Nephron (organoid): ENCODE data around the gene LILRB1.
"Not testable (repeated sequence)": the region's sequence is repeated elsewhere in the genome, so short reads cannot be mapped to it uniquely, and the experiment has no call there.

Source experiments
- H3K27ac Mint-ChIP-seq, 3 experiments: 2 replicates each; pipeline ENCODE4 v1.8.0; 2020; ENCODE audit warnings: mixed read lengths in 3 of 3, mild to moderate bottlenecking in 2 of 3, moderate library complexity in 1 of 3
- H3K27me3 Mint-ChIP-seq: 2 replicates; pipeline ENCODE4 v1.8.0; 2021; ENCODE audit warnings: low read depth, mild to moderate bottlenecking, moderate library complexity, mixed read lengths
- H3K36me3 Mint-ChIP-seq: 2 replicates; pipeline ENCODE4 v1.8.0; 2020; ENCODE audit warnings: low read depth, mixed read lengths
- H3K4me1 Mint-ChIP-seq: 2 replicates; pipeline ENCODE4 v1.8.0; 2020; ENCODE audit warnings: mixed read lengths
- H3K4me3 Mint-ChIP-seq, 3 experiments: 2 replicates each; pipeline ENCODE4 v1.8.0; 2020; ENCODE audit warnings: mild to moderate bottlenecking in 3 of 3, mixed read lengths in 3 of 3, moderate library complexity in 2 of 3
- H3K9me3 Mint-ChIP-seq: 2 replicates; pipeline ENCODE4 v1.8.0; 2020; ENCODE audit warnings: mixed read lengths
- TF ChIP-seq, protein P1 (sequence below), 3 experiments: fragments of 200-600 bp; sonication (generic); IDR thresholded peaks; one replicate each; pipeline ENCODE4 v1.5.0; 2021; ENCODE audit warnings: antibody characterized with exemption in 3 of 3; ENCODE audit not compliant: unreplicated experiment in 3 of 3

LILRB1 gene

DNA sequence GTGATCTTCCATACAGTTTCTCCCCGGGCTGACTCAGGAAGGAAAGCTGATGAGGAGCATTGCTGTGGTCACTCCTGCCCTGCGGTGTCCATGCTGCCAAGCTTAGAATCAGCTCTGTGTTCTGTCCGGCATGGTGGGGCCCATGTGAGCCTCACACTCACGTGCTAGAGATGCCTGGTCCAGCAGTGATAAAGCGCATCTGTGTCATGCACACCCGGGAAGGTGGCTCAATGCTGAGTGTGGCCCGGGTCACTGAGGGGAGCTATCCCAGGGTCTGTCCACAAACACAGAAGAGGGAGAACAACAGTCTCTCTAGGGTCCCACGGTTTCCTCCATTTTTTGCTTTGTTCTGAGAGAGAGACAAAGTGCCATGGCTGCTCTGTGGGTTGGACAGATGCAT, 3.5 kb upstream of the LILRB1 start:
- H3K27me3 Mint-ChIP-seq = no peaks in the 10 kb centered on the region
- H3K4me1 Mint-ChIP-seq = no peaks in the 10 kb centered on the region
- TF ChIP-seq, protein P1, sequence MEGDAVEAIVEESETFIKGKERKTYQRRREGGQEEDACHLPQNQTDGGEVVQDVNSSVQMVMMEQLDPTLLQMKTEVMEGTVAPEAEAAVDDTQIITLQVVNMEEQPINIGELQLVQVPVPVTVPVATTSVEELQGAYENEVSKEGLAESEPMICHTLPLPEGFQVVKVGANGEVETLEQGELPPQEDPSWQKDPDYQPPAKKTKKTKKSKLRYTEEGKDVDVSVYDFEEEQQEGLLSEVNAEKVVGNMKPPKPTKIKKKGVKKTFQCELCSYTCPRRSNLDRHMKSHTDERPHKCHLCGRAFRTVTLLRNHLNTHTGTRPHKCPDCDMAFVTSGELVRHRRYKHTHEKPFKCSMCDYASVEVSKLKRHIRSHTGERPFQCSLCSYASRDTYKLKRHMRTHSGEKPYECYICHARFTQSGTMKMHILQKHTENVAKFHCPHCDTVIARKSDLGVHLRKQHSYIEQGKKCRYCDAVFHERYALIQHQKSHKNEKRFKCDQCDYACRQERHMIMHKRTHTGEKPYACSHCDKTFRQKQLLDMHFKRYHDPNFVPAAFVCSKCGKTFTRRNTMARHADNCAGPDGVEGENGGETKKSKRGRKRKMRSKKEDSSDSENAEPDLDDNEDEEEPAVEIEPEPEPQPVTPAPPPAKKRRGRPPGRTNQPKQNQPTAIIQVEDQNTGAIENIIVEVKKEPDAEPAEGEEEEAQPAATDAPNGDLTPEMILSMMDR (IDR thresholded peaks at IDR 0.05; ENCODE audit: unreplicated experiment in 3 of 3) = no peak
- no peaks in the 10 kb centered on the region for H3K36me3 Mint-ChIP-seq
- H3K27ac Mint-ChIP-seq = no peak overlapping the region
- H3K4me3 Mint-ChIP-seq = no peak overlapping the region
- peaks cover 65% of the 10 kb centered on the region for H3K9me3 Mint-ChIP-seq

DNA sequence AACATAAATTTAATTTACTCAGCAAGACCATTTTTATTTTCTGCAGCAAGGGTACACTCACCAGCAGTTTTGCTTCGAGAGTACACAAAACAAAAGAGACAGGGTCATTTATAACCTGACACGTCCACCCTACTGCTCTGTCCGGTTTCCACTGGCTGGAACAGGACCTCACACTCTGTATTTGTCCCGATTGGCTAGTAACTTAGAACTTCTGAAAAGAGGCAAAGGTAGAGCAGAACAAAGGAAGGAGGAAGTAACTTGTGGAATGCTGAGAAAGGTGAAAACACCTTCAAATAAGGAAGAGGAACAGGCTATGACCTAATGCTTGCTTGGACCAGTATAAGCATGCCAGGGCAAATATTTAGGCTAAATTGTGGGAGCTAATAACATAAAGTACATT, 2.4 kb upstream of the LILRB1 start:
- peaks cover 64% of the 10 kb centered on the region for H3K9me3 Mint-ChIP-seq
- not testable (repeated sequence) for H3K4me3 Mint-ChIP-seq, H3K27ac Mint-ChIP-seq, H3K27me3 Mint-ChIP-seq, H3K4me1 Mint-ChIP-seq, H3K36me3 Mint-ChIP-seq

DNA sequence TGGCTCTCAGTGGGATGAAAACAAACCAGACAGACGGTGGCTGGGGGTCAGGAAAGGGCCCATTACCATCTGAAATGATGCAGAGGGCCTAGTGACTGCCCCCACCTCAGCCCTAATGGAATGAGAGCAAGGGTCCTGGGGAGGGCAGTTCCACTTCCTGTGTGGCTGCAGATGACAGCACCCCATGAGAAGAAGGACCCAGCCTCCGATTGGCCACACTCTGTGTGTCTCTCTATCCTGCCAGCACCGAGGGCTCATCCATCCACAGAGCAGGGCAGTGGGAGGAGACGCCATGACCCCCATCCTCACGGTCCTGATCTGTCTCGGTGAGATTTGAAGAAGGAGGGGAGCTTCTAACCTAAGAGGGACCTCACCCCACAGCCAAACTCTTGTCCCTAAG, 498 bp downstream of the LILRB1 start:
- TF ChIP-seq, protein P1 (IDR thresholded peaks at IDR 0.05; ENCODE audit: unreplicated experiment in 3 of 3) = no peak
- Mint-ChIP-seq H3K4me1 (no peaks in the 10 kb centered on the region), H3K4me3 (no peak overlapping the region), H3K36me3 (no peaks in the 10 kb centered on the region), H3K27ac (no peak overlapping the region), H3K27me3 (no peaks in the 10 kb centered on the region), H3K9me3 (peaks cover 50% of the 10 kb centered on the region)

DNA sequence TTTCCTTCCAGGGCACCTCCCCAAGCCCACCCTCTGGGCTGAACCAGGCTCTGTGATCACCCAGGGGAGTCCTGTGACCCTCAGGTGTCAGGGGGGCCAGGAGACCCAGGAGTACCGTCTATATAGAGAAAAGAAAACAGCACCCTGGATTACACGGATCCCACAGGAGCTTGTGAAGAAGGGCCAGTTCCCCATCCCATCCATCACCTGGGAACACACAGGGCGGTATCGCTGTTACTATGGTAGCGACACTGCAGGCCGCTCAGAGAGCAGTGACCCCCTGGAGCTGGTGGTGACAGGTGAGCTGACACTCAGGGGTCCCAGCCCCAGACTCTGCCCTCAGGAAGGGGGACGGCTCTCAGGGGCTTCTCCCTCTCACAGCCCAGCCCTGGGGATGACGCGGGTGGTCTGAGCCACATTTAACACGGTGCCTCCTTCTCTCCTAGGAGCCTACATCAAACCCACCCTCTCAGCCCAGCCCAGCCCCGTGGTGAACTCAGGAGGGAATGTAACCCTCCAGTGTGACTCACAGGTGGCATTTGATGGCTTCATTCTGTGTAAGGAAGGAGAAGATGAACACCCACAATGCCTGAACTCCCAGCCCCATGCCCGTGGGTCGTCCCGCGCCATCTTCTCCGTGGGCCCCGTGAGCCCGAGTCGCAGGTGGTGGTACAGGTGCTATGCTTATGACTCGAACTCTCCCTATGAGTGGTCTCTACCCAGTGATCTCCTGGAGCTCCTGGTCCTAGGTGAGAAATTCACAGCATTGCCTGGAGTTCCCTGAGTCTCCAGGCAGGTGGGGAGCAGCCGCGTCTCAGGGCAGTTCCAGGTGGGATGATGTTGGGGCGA, 1.4 kb downstream of the LILRB1 start:
- H3K4me1 Mint-ChIP-seq, H3K27me3 Mint-ChIP-seq, H3K4me3 Mint-ChIP-seq, H3K36me3 Mint-ChIP-seq, H3K27ac Mint-ChIP-seq: not testable (repeated sequence)
- peaks cover 42% of the 10 kb centered on the region for H3K9me3 Mint-ChIP-seq

DNA sequence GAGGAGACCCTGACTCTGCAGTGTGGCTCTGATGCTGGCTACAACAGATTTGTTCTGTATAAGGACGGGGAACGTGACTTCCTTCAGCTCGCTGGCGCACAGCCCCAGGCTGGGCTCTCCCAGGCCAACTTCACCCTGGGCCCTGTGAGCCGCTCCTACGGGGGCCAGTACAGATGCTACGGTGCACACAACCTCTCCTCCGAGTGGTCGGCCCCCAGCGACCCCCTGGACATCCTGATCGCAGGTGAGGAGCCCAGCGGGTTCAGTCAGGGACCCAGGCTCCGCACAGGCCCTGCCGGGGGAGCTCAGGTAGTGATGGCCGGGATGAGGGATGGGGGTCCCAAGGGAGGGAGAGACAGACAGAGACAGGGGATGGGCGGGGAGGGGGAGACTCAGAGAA, 2.2 kb downstream of the LILRB1 start:
- H3K4me3 Mint-ChIP-seq, H3K4me1 Mint-ChIP-seq: not testable (repeated sequence)
- H3K9me3 Mint-ChIP-seq = peaks cover 43% of the 10 kb centered on the region

DNA sequence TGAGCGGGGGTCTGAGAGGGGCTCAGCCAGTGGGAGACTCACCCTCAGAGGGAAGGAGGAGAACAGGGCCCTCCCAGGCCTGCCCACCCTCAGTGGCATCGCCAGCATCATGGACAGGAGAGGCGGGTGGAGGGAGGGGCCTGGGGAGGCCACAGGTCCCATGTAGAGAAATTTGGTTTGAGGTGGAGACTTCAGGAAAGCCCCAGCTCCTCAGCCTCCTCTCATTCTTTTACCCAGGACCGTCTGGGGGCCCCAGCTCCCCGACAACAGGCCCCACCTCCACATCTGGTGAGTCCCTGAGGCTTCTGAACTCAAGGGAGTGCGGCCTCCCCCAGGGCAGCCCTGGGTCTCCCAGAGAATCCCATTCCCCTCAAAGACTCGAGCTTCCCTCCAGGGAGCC, 3.1 kb downstream of the LILRB1 start:
- TF ChIP-seq, protein P1 (IDR thresholded peaks at IDR 0.05; ENCODE audit: unreplicated experiment in 3 of 3) = no peak
- Mint-ChIP-seq H3K36me3 (no peaks in the 10 kb centered on the region), H3K27ac (no peak overlapping the region)

More for the DNA sequence above, 2.2 kb downstream of the LILRB1 start:
- not testable (repeated sequence) for H3K27me3 Mint-ChIP-seq, H3K27ac Mint-ChIP-seq, H3K36me3 Mint-ChIP-seq

DNA sequence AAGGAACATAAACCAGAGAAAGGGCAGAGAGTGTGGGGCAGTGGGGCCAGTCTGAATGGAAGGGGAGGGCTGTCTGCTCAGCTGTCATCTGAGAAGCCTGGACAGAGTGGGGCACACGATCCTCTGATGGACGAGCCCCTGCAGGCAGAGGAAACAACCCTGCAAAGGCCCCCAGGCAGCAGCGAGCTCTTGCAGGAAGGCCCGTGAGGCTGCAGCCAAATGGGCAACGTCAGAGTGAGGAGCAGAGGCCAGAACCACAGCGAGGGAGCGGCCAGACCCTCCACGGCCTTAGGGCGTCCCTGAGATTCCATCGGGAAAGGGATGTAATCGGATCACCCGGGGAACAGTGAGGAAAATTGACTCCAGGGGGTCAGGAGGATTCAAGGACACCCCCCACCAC, 5.8 kb downstream of the LILRB1 start:
- not testable (repeated sequence) for H3K36me3 Mint-ChIP-seq, H3K27me3 Mint-ChIP-seq, H3K4me3 Mint-ChIP-seq, H3K4me1 Mint-ChIP-seq, H3K27ac Mint-ChIP-seq
- H3K9me3 Mint-ChIP-seq = peaks cover 34% of the 10 kb centered on the region

More for the DNA sequence above, 3.1 kb downstream of the LILRB1 start:
- Mint-ChIP-seq H3K27me3 (no peaks in the 10 kb centered on the region), H3K4me3 (no peak overlapping the region), H3K9me3 (peaks cover 40% of the 10 kb centered on the region), H3K4me1 (no peaks in the 10 kb centered on the region)

DNA sequence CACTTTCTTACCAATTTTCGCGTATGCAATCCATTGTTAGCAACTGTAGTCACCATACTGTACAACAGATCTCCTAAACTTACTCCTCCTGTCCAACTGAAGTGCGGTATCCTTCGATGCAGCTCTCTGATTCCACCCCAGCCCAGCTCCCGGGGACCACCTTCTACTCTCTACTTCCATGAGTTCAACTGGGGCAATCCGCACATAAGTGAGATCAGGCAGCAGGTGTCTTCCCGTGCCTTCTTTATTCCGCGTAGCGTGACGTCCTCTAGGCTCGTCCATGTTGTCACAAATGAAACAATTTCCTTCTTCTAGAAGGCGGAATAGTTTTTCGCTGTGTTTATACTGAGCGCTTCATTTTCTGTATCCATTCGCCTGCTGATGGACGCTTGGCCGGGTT, 8.4 kb downstream of the LILRB1 start:
- no peaks in the 10 kb centered on the region for H3K4me1 Mint-ChIP-seq
- no peak overlapping the region for H3K4me3 Mint-ChIP-seq
- H3K36me3 Mint-ChIP-seq = no peaks in the 10 kb centered on the region
- peaks cover 30% of the 10 kb centered on the region for H3K9me3 Mint-ChIP-seq
- H3K27ac Mint-ChIP-seq = no peak overlapping the region
- no peaks in the 10 kb centered on the region for H3K27me3 Mint-ChIP-seq
- TF ChIP-seq, protein P1 (IDR thresholded peaks at IDR 0.05; ENCODE audit: unreplicated experiment in 3 of 3) = no peak

DNA sequence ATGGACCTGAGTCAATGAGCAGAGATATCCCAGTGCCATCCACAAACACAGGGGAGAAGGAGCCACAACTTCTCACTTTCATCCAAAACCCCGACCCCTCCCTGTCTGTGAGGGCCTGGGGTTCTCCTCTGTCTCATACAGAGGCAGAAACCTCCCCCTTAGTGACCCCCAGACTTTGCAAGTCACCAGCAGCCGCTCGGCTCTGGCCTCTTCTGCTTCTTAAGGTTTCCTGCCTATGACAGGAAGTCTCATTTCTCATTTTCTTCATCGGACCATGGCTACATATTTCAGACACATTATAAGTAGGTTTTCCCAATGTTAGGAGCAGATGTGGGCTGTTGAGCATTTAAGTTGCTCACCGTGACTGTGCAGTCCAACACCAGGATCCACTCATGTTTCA, 12.7 kb downstream of the LILRB1 start:
- not testable (repeated sequence) for H3K27ac Mint-ChIP-seq, H3K36me3 Mint-ChIP-seq, H3K4me3 Mint-ChIP-seq, H3K27me3 Mint-ChIP-seq, H3K4me1 Mint-ChIP-seq
- peaks cover 40% of the 10 kb centered on the region for H3K9me3 Mint-ChIP-seq

DNA sequence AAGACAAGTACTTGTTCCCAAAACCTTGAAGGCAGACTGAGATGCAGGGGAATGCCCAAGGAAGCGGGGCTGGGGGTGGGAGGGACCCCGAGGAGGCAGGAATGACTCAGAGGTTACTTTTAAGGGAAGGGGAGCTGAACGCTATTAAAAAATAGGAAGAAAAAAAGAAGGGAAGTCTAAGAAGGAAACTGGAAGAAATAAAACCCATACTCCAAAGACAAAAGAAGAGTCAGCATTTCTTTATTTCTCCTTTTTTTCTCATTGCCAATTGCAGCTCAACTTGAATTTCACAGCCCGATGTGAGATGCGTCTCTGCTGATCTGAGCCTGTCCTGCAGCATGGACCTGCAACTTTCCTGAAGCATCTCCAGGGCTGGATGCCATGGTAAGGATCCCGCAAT, 13.3 kb downstream of the LILRB1 start:
- H3K27ac Mint-ChIP-seq, H3K4me3 Mint-ChIP-seq, H3K36me3 Mint-ChIP-seq, H3K4me1 Mint-ChIP-seq, H3K27me3 Mint-ChIP-seq: not testable (repeated sequence)
- peaks cover 44% of the 10 kb centered on the region for H3K9me3 Mint-ChIP-seq
